ENCODE measurements around the gene CCDC137. TPM values are rescaled to one million over a fixed set of nuclear protein-coding genes. Genes with fewer than 3 reads are reported as not detected.
A peak's percentile ranks its signal among the peaks of the same experiment; 100 is the strongest.

The CCDC137 gene
- total RNA-seq, 1 donor from 2014 or later = 22.4 TPM

DNA sequence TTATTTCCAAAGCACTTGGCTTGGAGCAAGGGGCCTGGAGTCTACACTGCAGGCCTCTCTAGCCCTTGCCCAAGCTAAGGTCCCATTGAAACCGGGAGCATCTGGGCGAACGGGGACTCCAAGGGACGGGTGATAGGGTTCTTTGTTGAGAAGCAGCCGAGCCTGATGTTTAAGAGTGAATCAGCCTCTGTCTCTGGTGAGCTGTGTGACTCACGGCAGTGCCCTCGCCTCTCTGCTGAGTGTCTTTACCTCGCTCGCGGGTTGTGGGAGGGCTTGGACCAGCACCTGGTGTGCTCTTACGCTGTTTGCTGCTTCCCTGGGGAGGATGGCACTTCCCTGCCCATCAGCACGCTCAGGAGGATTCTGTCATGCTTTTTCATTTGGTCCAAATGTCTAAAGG is 18.6 kb downstream of the CCDC137 start:
- no peak overlapping the region for H2AFZ ChIP-seq (replicated peaks)
- Mint-ChIP-seq H3K36me3 (peaks cover 10% of the 10 kb centered on the region), H3K9me3 (no peaks in the 10 kb centered on the region), H3K4me3 (peak overlapping the region; percentile 90), H3K27ac (no peak overlapping the region), H3K27me3 (ENCODE audit: insufficient read depth, low read depth) (peaks cover 7% of the 10 kb centered on the region), H3K4me1 (peaks cover 23% of the 10 kb centered on the region)
- DNase-seq (ENCODE audit: low spot score) = no peak
- no peaks in the 10 kb centered on the region for H3K9me3 ChIP-seq (ENCODE audit: low read depth)
- peaks cover 27% of the 10 kb centered on the region for H4K20me1 ChIP-seq (ENCODE audit: low read depth)
- TF ChIP-seq EZH2 (IDR thresholded peaks at IDR 0.05) (no peak), EZH2phosphoT487 (IDR thresholded peaks at IDR 0.05) (no peak)
- TF ChIP-seq, protein P1, sequence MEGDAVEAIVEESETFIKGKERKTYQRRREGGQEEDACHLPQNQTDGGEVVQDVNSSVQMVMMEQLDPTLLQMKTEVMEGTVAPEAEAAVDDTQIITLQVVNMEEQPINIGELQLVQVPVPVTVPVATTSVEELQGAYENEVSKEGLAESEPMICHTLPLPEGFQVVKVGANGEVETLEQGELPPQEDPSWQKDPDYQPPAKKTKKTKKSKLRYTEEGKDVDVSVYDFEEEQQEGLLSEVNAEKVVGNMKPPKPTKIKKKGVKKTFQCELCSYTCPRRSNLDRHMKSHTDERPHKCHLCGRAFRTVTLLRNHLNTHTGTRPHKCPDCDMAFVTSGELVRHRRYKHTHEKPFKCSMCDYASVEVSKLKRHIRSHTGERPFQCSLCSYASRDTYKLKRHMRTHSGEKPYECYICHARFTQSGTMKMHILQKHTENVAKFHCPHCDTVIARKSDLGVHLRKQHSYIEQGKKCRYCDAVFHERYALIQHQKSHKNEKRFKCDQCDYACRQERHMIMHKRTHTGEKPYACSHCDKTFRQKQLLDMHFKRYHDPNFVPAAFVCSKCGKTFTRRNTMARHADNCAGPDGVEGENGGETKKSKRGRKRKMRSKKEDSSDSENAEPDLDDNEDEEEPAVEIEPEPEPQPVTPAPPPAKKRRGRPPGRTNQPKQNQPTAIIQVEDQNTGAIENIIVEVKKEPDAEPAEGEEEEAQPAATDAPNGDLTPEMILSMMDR (IDR thresholded peaks at IDR 0.05) = no peak
- peak overlapping the region; percentile 95 for H3K4me2 ChIP-seq
- no peaks in the 10 kb centered on the region for H3K36me3 ChIP-seq
- peaks cover 10% of the 10 kb centered on the region for H3K4me1 ChIP-seq
- H3K4me3 ChIP-seq = peak overlapping the region; percentile 74
- peaks cover 1% of the 10 kb centered on the region for H3F3A ChIP-seq (ENCODE audit: low read depth)
- peaks cover 50% of the 10 kb centered on the region for H3K79me2 ChIP-seq (ENCODE audit: low read depth)
- no peak overlapping the region for H3K27ac ChIP-seq
- H3K9ac ChIP-seq = no peak overlapping the region
- H3K27me3 ChIP-seq = no peaks in the 10 kb centered on the region

DNA sequence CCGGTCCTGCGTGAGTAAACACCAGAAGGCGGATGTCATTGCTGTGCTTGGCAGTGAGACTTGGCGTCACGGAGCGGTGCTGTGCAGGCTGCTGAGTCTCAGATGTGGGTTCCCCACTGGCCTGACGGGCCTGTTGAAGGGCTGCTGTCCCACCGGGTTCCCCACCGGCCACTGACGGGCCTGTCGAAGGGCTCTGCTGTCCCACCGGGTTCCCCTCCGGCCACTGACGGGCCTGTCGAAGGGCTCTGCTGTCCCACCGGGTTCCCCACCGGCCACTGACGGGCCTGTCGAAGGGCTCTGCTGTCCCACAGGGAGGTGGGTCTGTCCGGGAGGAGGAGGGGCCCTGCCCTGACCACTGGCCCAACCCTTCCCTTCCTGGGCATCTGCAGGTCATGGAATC is 20.1 kb downstream of the CCDC137 start:
- peaks cover 12% of the 10 kb centered on the region for H3K36me3 Mint-ChIP-seq
- H3K4me3 Mint-ChIP-seq = no peak overlapping the region
- Histone ChIP-seq H4K20me1 (ENCODE audit: low read depth) (peaks cover 27% of the 10 kb centered on the region), H3K27ac (no peak overlapping the region), H3F3A (ENCODE audit: low read depth) (no peaks in the 10 kb centered on the region), H3K9ac (no peak overlapping the region), H2AFZ (replicated peaks) (no peak overlapping the region), H3K27me3 (no peaks in the 10 kb centered on the region), H3K4me3 (no peak overlapping the region), H3K4me1 (peaks cover 10% of the 10 kb centered on the region), H3K36me3 (no peaks in the 10 kb centered on the region), H3K4me2 (no peak overlapping the region), H3K79me2 (ENCODE audit: low read depth) (peaks cover 46% of the 10 kb centered on the region), H3K9me3 (ENCODE audit: low read depth) (no peaks in the 10 kb centered on the region)
- TF ChIP-seq, protein P1 (IDR thresholded peaks at IDR 0.05) = no peak
- TF ChIP-seq EZH2 (IDR thresholded peaks at IDR 0.05) (no peak), EZH2phosphoT487 (IDR thresholded peaks at IDR 0.05) (no peak)
- no peak overlapping the region for H3K27ac Mint-ChIP-seq
- no peak for DNase-seq (ENCODE audit: low spot score)
- peaks cover 23% of the 10 kb centered on the region for H3K4me1 Mint-ChIP-seq
- H3K27me3 Mint-ChIP-seq (ENCODE audit: insufficient read depth, low read depth) = peaks cover 7% of the 10 kb centered on the region
- no peaks in the 10 kb centered on the region for H3K9me3 Mint-ChIP-seq

DNA sequence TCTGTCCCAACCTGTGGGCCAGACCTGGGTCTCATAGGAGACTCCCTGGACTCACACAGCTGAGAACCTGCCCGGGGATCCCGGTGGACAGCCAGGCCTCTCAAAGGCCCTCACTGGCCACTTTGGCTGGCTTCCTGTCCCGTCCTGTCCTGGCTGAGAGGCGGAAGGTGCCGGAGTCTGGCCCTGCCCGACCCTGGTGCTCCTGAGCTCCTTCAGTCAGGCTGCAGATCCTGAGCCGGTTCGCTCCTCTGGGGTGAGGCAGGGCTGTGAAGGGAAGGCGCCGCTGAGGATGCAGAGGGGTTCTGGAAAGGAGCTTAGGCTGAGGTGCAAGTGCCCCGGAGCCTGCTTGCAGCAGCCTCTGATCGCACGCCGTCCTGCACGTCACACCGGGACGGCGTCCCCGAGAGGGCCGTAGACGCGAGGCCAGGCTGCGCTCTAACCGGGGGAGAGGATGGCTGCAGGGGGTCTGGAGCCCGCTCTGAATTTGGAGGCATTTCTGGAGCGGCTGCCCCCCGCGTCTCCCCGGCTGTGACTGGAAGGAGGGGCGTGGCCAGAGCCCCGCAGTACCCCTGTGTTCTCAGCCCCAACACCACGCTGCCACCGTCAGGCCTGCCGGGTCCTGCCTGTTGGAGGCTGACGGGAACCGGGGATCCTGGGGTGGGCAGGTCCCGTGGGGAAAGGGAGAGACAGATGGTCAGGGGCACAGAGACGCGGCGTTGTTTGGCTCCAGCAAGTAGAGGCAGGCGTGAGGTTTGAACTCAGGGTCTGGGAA is 21.4 kb downstream of the CCDC137 start:
- Mint-ChIP-seq H3K36me3 (peaks cover 16% of the 10 kb centered on the region), H3K27ac (no peak overlapping the region), H3K27me3 (ENCODE audit: insufficient read depth, low read depth) (peaks cover 7% of the 10 kb centered on the region), H3K4me1 (peaks cover 17% of the 10 kb centered on the region), H3K9me3 (no peaks in the 10 kb centered on the region), H3K4me3 (no peak overlapping the region)
- Histone ChIP-seq H3K27me3 (no peaks in the 10 kb centered on the region), H3K9ac (no peak overlapping the region), H3K4me3 (no peak overlapping the region), H3K79me2 (ENCODE audit: low read depth) (peaks cover 33% of the 10 kb centered on the region), H3K4me2 (no peak overlapping the region), H4K20me1 (ENCODE audit: low read depth) (peaks cover 20% of the 10 kb centered on the region), H3K9me3 (ENCODE audit: low read depth) (no peaks in the 10 kb centered on the region), H3K4me1 (peaks cover 5% of the 10 kb centered on the region), H3F3A (ENCODE audit: low read depth) (no peaks in the 10 kb centered on the region), H3K27ac (no peak overlapping the region), H2AFZ (replicated peaks) (no peak overlapping the region), H3K36me3 (no peaks in the 10 kb centered on the region)
- no peak for DNase-seq (ENCODE audit: low spot score)
- no peak for TF ChIP-seq EZH2 (IDR thresholded peaks at IDR 0.05)
- no peak for TF ChIP-seq EZH2phosphoT487 (IDR thresholded peaks at IDR 0.05)
- TF ChIP-seq, protein P1 (IDR thresholded peaks at IDR 0.05) = no peak

Data from neural progenitor cell (in vitro differentiated cells).